ENCODE measurements around the gene MEIS2. TPM values are rescaled to one million over a fixed set of nuclear protein-coding genes. Genes with fewer than 3 reads are reported as not detected.

The MEIS2 gene
- total RNA-seq, 2 experiments from 2014 or later: not detected

DNA sequence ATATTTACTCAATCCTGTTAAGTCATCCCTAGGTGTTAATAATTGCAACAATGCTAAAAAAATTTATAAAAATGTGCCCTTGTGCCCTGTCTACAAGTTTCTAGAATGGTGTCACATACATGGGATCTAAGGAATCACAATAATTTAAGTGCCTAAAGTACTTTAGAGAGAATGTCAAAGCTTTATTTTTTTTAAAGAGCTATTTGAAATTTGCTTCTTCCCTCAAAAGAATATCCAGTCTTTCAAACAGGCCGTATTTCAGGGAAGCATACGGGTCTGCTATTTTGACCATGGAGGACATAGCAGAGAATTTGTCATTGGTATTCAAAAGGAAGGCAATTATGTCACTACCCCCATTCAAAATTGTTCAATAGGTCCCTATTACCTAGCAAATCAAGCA, 29.7 kb downstream of the MEIS2 start:
- no peaks in the 10 kb centered on the region for H3K36me3 Mint-ChIP-seq (ENCODE audit: low read depth)
- no peak overlapping the region for H3K27ac ChIP-seq (ENCODE audit: low read depth in 1 of 2, low read length in 2 of 2)
- no peaks in the 10 kb centered on the region for H3K4me1 ChIP-seq (ENCODE audit: insufficient read depth, low read length)
- intact Hi-C loops (cut with DNase I, micrococcal nuclease): no loop called here
- H3K9me3 Mint-ChIP-seq: no peaks in the 10 kb centered on the region
- H3K4me1 Mint-ChIP-seq (ENCODE audit: low read depth): no peaks in the 10 kb centered on the region
- TF ChIP-seq, protein P1, sequence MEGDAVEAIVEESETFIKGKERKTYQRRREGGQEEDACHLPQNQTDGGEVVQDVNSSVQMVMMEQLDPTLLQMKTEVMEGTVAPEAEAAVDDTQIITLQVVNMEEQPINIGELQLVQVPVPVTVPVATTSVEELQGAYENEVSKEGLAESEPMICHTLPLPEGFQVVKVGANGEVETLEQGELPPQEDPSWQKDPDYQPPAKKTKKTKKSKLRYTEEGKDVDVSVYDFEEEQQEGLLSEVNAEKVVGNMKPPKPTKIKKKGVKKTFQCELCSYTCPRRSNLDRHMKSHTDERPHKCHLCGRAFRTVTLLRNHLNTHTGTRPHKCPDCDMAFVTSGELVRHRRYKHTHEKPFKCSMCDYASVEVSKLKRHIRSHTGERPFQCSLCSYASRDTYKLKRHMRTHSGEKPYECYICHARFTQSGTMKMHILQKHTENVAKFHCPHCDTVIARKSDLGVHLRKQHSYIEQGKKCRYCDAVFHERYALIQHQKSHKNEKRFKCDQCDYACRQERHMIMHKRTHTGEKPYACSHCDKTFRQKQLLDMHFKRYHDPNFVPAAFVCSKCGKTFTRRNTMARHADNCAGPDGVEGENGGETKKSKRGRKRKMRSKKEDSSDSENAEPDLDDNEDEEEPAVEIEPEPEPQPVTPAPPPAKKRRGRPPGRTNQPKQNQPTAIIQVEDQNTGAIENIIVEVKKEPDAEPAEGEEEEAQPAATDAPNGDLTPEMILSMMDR (IDR thresholded peaks at IDR 0.05): no peak
- no peak overlapping the region for H3K27ac Mint-ChIP-seq
- DNase-seq: no peak
- no peak for ATAC-seq (ENCODE audit: poor library complexity)
- no peaks in the 10 kb centered on the region for H3K36me3 ChIP-seq (ENCODE audit: insufficient read depth, low read length)
- no peaks in the 10 kb centered on the region for H3K27me3 Mint-ChIP-seq
- H3K4me3 ChIP-seq (ENCODE audit: low read length): no peak overlapping the region
- no peaks in the 10 kb centered on the region for H3K9me3 ChIP-seq (ENCODE audit: control insufficient read depth in 1 of 2, insufficient read depth in 1 of 2, low read length in 2 of 2)
- no peaks in the 10 kb centered on the region for H3K27me3 ChIP-seq (ENCODE audit: control insufficient read depth in 1 of 2, insufficient read depth in 2 of 2, low read length in 2 of 2)
- H3K4me3 Mint-ChIP-seq: no peak overlapping the region
- POLR2A ChIA-PET: no interaction called here
- CTCF ChIA-PET: no interaction called here

DNA sequence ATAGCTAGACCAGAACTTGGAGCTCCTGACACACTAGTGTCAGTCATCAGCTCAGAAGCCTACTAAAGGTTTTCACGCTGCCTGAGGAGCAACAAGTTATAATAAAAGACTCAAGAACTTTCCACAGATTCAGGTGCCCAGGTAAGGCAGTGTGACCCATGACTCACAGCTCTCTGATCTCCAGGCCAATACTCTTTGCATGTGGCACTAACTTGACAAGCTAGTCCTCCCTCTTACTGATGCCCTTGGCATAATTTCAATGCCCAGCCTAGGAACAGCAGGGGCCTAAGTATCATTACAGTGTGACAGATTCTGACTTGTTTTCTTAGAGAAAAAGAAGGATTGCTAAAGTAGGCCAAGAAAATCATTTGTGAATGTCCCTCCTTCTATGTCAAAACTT, 38.4 kb downstream of the MEIS2 start:
- ChIA-PET CTCF (no interaction called here), POLR2A (no interaction called here)
- intact Hi-C loops (cut with DNase I, micrococcal nuclease): no loop called here
- Histone ChIP-seq H3K9me3 (ENCODE audit: control insufficient read depth in 1 of 2, insufficient read depth in 1 of 2, low read length in 2 of 2) (no peaks in the 10 kb centered on the region), H3K36me3 (ENCODE audit: insufficient read depth, low read length) (no peaks in the 10 kb centered on the region), H3K27ac (ENCODE audit: low read depth in 1 of 2, low read length in 2 of 2) (no peak overlapping the region), H3K4me3 (ENCODE audit: low read length) (no peak overlapping the region), H3K4me1 (ENCODE audit: insufficient read depth, low read length) (no peaks in the 10 kb centered on the region), H3K27me3 (ENCODE audit: control insufficient read depth in 1 of 2, insufficient read depth in 2 of 2, low read length in 2 of 2) (peaks cover 0 to 6% of the 10 kb centered on the region in 2 experiments)
- H3K9me3 Mint-ChIP-seq: peaks cover 4% of the 10 kb centered on the region
- no peaks in the 10 kb centered on the region for H3K36me3 Mint-ChIP-seq (ENCODE audit: low read depth)
- ATAC-seq (ENCODE audit: poor library complexity) (no peak), DNase-seq (no peak)
- H3K27me3 Mint-ChIP-seq: peaks cover 5% of the 10 kb centered on the region
- no peak overlapping the region for H3K27ac Mint-ChIP-seq
- H3K4me1 Mint-ChIP-seq (ENCODE audit: low read depth): no peaks in the 10 kb centered on the region
- no peak overlapping the region for H3K4me3 Mint-ChIP-seq
- TF ChIP-seq, protein P1 (IDR thresholded peaks at IDR 0.05): no peak

DNA sequence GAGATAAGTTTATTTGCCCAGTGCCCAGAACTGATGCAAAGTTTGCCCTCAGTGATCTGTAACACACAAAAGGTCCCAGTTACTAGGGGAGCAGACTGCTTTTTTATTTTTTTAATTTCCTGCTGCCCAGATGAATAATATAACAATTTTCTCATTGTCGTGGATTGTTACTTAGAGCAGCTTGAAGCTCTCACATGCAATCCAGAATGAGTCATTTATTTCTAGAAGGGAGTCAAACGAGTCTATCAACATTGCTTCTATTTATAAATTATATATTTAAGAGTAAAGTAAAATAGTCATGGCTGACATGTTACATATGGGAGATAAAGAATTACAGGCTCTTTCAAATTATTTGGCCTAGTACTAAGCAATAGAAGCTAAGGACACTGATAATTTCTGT, 41.3 kb downstream of the MEIS2 start:
- no peaks in the 10 kb centered on the region for H3K4me1 ChIP-seq (ENCODE audit: insufficient read depth, low read length)
- no peaks in the 10 kb centered on the region for H3K36me3 Mint-ChIP-seq (ENCODE audit: low read depth)
- H3K27me3 ChIP-seq (ENCODE audit: control insufficient read depth in 1 of 2, insufficient read depth in 2 of 2, low read length in 2 of 2): peaks cover 0 to 6% of the 10 kb centered on the region in 2 experiments
- DNase-seq (no peak), ATAC-seq (ENCODE audit: poor library complexity) (no peak)
- ChIA-PET CTCF (no interaction called here), POLR2A (no interaction called here)
- no peak overlapping the region for H3K4me3 Mint-ChIP-seq
- no peak overlapping the region for H3K4me3 ChIP-seq (ENCODE audit: low read length)
- peaks cover 5% of the 10 kb centered on the region for H3K27me3 Mint-ChIP-seq
- no peak overlapping the region for H3K27ac ChIP-seq (ENCODE audit: low read depth in 1 of 2, low read length in 2 of 2)
- no peaks in the 10 kb centered on the region for H3K4me1 Mint-ChIP-seq (ENCODE audit: low read depth)
- TF ChIP-seq, protein P1 (IDR thresholded peaks at IDR 0.05): no peak
- H3K9me3 ChIP-seq (ENCODE audit: control insufficient read depth in 1 of 2, insufficient read depth in 1 of 2, low read length in 2 of 2): peaks cover 0 to 6% of the 10 kb centered on the region in 2 experiments
- H3K36me3 ChIP-seq (ENCODE audit: insufficient read depth, low read length): no peaks in the 10 kb centered on the region
- intact Hi-C loops (cut with DNase I, micrococcal nuclease): no loop called here
- peaks cover 4% of the 10 kb centered on the region for H3K9me3 Mint-ChIP-seq
- H3K27ac Mint-ChIP-seq: no peak overlapping the region
